HG02798 (cell line): ENCODE measurements around the gene PRPS1L1.

Source experiments
- ATAC-seq: cut with Tn5 transposase; IDR thresholded peaks from one replicate; pipeline ENCODE4 v1.9.1; 2021; ENCODE audit warnings: mild to moderate bottlenecking; ENCODE audit not compliant: unreplicated experiment, poor library complexity

The PRPS1L1 gene

GRCh38 chr7:18016547-18017444 is 10.8 kb downstream of the PRPS1L1 start:
- no peak for ATAC-seq

- no peak for ATAC-seq
These were observed 13.7 kb downstream of the PRPS1L1 start for GRCh38 chr7:18013936-18014335.

GRCh38 chr7:18004372-18004771 is 23.3 kb downstream of the PRPS1L1 start:
- ATAC-seq: no peak

GRCh38 chr7:18003286-18003994 is 24.2 kb downstream of the PRPS1L1 start:
- ATAC-seq: no peak

GRCh38 chr7:17998692-17999091 is 29.0 kb downstream of the PRPS1L1 start:
- ATAC-seq: no peak

GRCh38 chr7:17996442-17997223 is 31.0 kb downstream of the PRPS1L1 start:
- ATAC-seq: no peak

GRCh38 chr7:17996040-17996439 is 31.6 kb downstream of the PRPS1L1 start:
- ATAC-seq: no peak

GRCh38 chr7:17994079-17994850 is 33.4 kb downstream of the PRPS1L1 start:
- no peak for ATAC-seq

GRCh38 chr7:17991866-17992648 is 35.6 kb downstream of the PRPS1L1 start:
- no peak for ATAC-seq

GRCh38 chr7:17990761-17991160 is 36.9 kb downstream of the PRPS1L1 start:
- no peak for ATAC-seq

GRCh38 chr7:17989546-17989945 is 38.1 kb downstream of the PRPS1L1 start:
- no peak for ATAC-seq

- no peak for ATAC-seq
These were observed 38.8 kb downstream of the PRPS1L1 start for GRCh38 chr7:17988858-17989257.

- no peak for ATAC-seq
These were observed 39.5 kb downstream of the PRPS1L1 start for GRCh38 chr7:17988141-17988540.

- no peak for ATAC-seq
These were observed 40.8 kb downstream of the PRPS1L1 start for GRCh38 chr7:17986851-17987250.

GRCh38 chr7:17985473-17986239 is 42.0 kb downstream of the PRPS1L1 start:
- ATAC-seq: no peak

- no peak for ATAC-seq
These were observed 43.4 kb downstream of the PRPS1L1 start for GRCh38 chr7:17984288-17984687.

- ATAC-seq: no peak
These were observed 44.2 kb downstream of the PRPS1L1 start for GRCh38 chr7:17983221-17984062.

- no peak for ATAC-seq
These were observed 50.7 kb downstream of the PRPS1L1 start for GRCh38 chr7:17976952-17977351.
